HCT116 (cell line): ENCODE results near the gene URI1. TPM values are rescaled to one million over a fixed set of nuclear protein-coding genes. Genes with fewer than 3 reads are reported as not detected.
A peak's percentile ranks its signal among the peaks of the same experiment; 100 is the strongest.

Source experiments
- ATAC-seq: fragments of 200-7000 bp; cut with Tn5 transposase; 2 replicates; pipeline ENCODE4 v1.9.1; 2020; ENCODE audit warnings: mild to moderate bottlenecking, moderate library complexity
- Bru-seq: library from RNA; stranded (reverse); fragments of 400-500 nt; gene quantifications from one replicate; lab custom pipeline; 2021; lab: Mats Ljungman, UMichigan
- BruChase-seq, 2 experiments: library from RNA; stranded (reverse); fragments of 400-500 nt; gene quantifications; one replicate each; lab custom pipeline; 2021; lab: Mats Ljungman, UMichigan
- BruUV-seq: library from RNA; stranded (reverse); fragments of 400-500 nt; replicated peaks from 2 replicates; lab custom pipeline; 2021; lab: Mats Ljungman, UMichigan
- CTCF ChIA-PET: fragments of 300-600 bp; sonication (Branson Sonifier 250); formaldehyde crosslinking; loops from one replicate; lab custom pipeline; 2021; ENCODE audit warnings: antibody characterized with exemption; lab: Charles Lee
- POLR2A ChIA-PET: fragments of 300-600, 350-600 bp; sonication (Branson Sonifier 250); formaldehyde crosslinking; loops from one replicate; lab custom pipeline; 2021; ENCODE audit warnings: antibody characterized with exemption; lab: Charles Lee
- RAD21 ChIA-PET, 2 experiments: fragments of 300-600 bp; sonication (Branson Sonifier 250); formaldehyde crosslinking; loops; one replicate each; lab custom pipeline; 2023; ENCODE audit warnings: low total read pairs in 2 of 2; ENCODE audit not compliant: uncharacterized antibody in 2 of 2, unreplicated experiment in 2 of 2, low non-redundant PET in 1 of 2; lab: Charles Lee
- DNase-seq: peaks from one replicate; pipeline ENCODE4 v3.0.0-alpha.2; 2010; ENCODE audit warnings: low read depth, low spot score
- H2AFZ ChIP-seq: fragments of 200-600 bp; shearing (Covaris generic), sonication (generic); 2 replicates; pipeline ENCODE4 v1.6.1; 2017; ENCODE audit warnings: low read depth, mixed run types, mixed read lengths, antibody characterized with exemption, low read length; ENCODE audit not compliant: poor library complexity, severe bottlenecking
- H3K27ac ChIP-seq: 2 replicates; pipeline ENCODE4 v1.5.1; 2012; ENCODE audit warnings: low read depth, low read length
- H3K27me3 ChIP-seq: fragments of 200-600 bp; sonication (generic); 2 replicates; pipeline ENCODE4 v1.6.1; 2016; ENCODE audit warnings: mixed run types, low read length, mixed read lengths; ENCODE audit not compliant: insufficient read depth
- H3K36me3 ChIP-seq, 2 experiments: fragments of 200-500 bp in 1 of 2; fragments of 200-600 bp in 1 of 2; sonication (Bioruptor generic) in 1 of 2; sonication (generic) in 1 of 2; 2 replicates each; pipeline versions ENCODE4 v1.5.1 to v1.6.1; 2014 to 2016; ENCODE audit warnings: low read length in 2 of 2, inconsistent platforms in 1 of 2, mixed read lengths in 1 of 2, mixed run types in 1 of 2; ENCODE audit not compliant: insufficient read depth in 2 of 2, control insufficient read depth in 1 of 2
- H3K4me1 ChIP-seq, 2 experiments: fragments of 200-600 bp in 1 of 2; sonication (generic) in 1 of 2; 2 replicates each; pipeline versions ENCODE4 v1.5.1 to v1.6.1; 2012 to 2017; ENCODE audit warnings: low read length in 2 of 2, inconsistent platforms in 1 of 2, mild to moderate bottlenecking in 1 of 2, mixed read lengths in 1 of 2, mixed run types in 1 of 2, moderate library complexity in 1 of 2; ENCODE audit not compliant: insufficient read depth in 2 of 2, control insufficient read depth in 1 of 2
- H3K4me2 ChIP-seq: fragments of 200-600 bp; sonication (generic); 2 replicates; pipeline ENCODE4 v1.6.1; 2017; ENCODE audit warnings: mixed run types, low read length, mixed read lengths
- H3K4me3 ChIP-seq, 2 experiments: fragments of 200-600 bp in 1 of 2; sonication (generic) in 1 of 2; replicated peaks in 1 of 2; 2 replicates each; pipeline ENCODE4 v1.5.1; 2011 to 2016; ENCODE audit warnings: low read length in 2 of 2, control low read depth in 1 of 2, low read depth in 1 of 2, mild to moderate bottlenecking in 1 of 2, mixed read lengths in 1 of 2, mixed run types in 1 of 2
- H3K79me2 ChIP-seq: fragments of 200-600 bp; sonication (generic); 2 replicates; pipeline ENCODE4 v1.6.1; 2017; ENCODE audit warnings: mild to moderate bottlenecking, mixed run types, low read length, moderate library complexity, mixed read lengths; ENCODE audit not compliant: insufficient read depth
- H3K9ac ChIP-seq: fragments of 200-600 bp; sonication (generic); 2 replicates; pipeline ENCODE4 v1.6.1; 2016; ENCODE audit warnings: low read length, mixed read lengths
- H3K9me2 ChIP-seq: fragments of 200-600 bp; sonication (generic), shearing (Covaris generic); 2 replicates; pipeline ENCODE4 v1.6.1; 2017; ENCODE audit warnings: mixed run types, mild to moderate bottlenecking, moderate library complexity; ENCODE audit not compliant: insufficient read depth
- H3K9me3 ChIP-seq, 2 experiments: fragments of 200-500 bp in 1 of 2; fragments of 200-600 bp in 1 of 2; sonication (Bioruptor generic) in 1 of 2; sonication (generic) in 1 of 2; 2 replicates each; pipeline ENCODE4 v1.6.1; 2014 to 2017; ENCODE audit warnings: low read length in 2 of 2, mixed read lengths in 2 of 2, inconsistent platforms in 1 of 2, low read depth in 1 of 2, mild to moderate bottlenecking in 1 of 2, mixed run types in 1 of 2, moderate library complexity in 1 of 2; ENCODE audit not compliant: control insufficient read depth in 1 of 2, insufficient read depth in 1 of 2
- H4K20me1 ChIP-seq: fragments of 200-600 bp; sonication (generic), shearing (Covaris generic); 2 replicates; pipeline ENCODE4 v1.6.1; 2017; ENCODE audit warnings: mixed run types, mild to moderate bottlenecking, moderate library complexity; ENCODE audit not compliant: insufficient read depth
- CBX3 ChIP-seq: IDR thresholded peaks from 2 replicates; pipeline ENCODE4 v1.6.1; 2012; ENCODE audit warnings: low read depth
- CEBPB ChIP-seq: IDR thresholded peaks from 2 replicates; pipeline ENCODE4 v1.6.1; 2012; ENCODE audit warnings: low read depth
- FOSL1 ChIP-seq: IDR thresholded peaks from 2 replicates; pipeline ENCODE4 v1.6.1; 2012; ENCODE audit warnings: low read depth
- POLR2A ChIP-seq: IDR thresholded peaks from 2 replicates; pipeline ENCODE4 v1.7.0; 2011; ENCODE audit warnings: borderline replicate concordance; ENCODE audit not compliant: insufficient read depth, insufficient read length; ENCODE audit errors: extremely low read depth
- POLR2AphosphoS5 ChIP-seq: IDR thresholded peaks from 2 replicates; pipeline ENCODE4 v1.6.1; 2011; ENCODE audit warnings: mild to moderate bottlenecking, low read depth, low read length, moderate library complexity
- SIN3A ChIP-seq: IDR thresholded peaks from 2 replicates; pipeline ENCODE4 v1.6.1; 2012; ENCODE audit warnings: low read depth
- SP1 ChIP-seq: IDR thresholded peaks from 2 replicates; pipeline ENCODE4 v1.6.1; 2012; ENCODE audit warnings: low read depth
- TCF7L2 ChIP-seq: IDR thresholded peaks from 2 replicates; pipeline ENCODE4 v1.7.0; 2011; ENCODE audit warnings: borderline replicate concordance, inconsistent platforms; ENCODE audit not compliant: insufficient read depth, insufficient read length; ENCODE audit errors: extremely low read depth
- ZFX ChIP-seq: fragments of 450-650 bp; IDR thresholded peaks from 2 replicates; pipeline ENCODE4 v1.6.1; 2017
- ZNF274 ChIP-seq: fragments of 200-500 bp; sonication (Bioruptor generic); IDR thresholded peaks from 2 replicates; pipeline ENCODE4 v1.6.1; 2014; ENCODE audit warnings: mild to moderate bottlenecking, low read depth, low read length, inconsistent platforms
- intact Hi-C: fragments of 100-400 bp; cut with micrococcal nuclease; formaldehyde crosslinking; loops from 2 replicates; pipeline ENCODE4 v1.10.0; 2022
- long read RNA-seq: library from polyadenylated mRNA; unstranded; transcript quantifications from one replicate; pipeline ENCODE4 v2.0.0, GENCODE V29; 2021; ENCODE audit not compliant: unreplicated experiment
- polyA plus RNA-seq: library from polyadenylated mRNA; unstranded; fragments of >200 nt; gene quantifications from 2 replicates; pipeline ENCODE4 v1.2.1, GENCODE V29; 2012; ENCODE audit warnings: missing spikeins
- total RNA-seq: library from RNA; stranded (reverse); gene quantifications from one replicate; pipeline ENCODE4 v1.2.1, GENCODE V29; 2021; ENCODE audit not compliant: unreplicated experiment
- TF ChIP-seq, protein P1 (sequence below): IDR thresholded peaks from 2 replicates; pipeline ENCODE4 v1.6.1; 2012
- TF ChIP-seq, protein P2 (sequence below): IDR thresholded peaks from 2 replicates; pipeline ENCODE4 v1.6.1; 2012

URI1 gene, protein sequence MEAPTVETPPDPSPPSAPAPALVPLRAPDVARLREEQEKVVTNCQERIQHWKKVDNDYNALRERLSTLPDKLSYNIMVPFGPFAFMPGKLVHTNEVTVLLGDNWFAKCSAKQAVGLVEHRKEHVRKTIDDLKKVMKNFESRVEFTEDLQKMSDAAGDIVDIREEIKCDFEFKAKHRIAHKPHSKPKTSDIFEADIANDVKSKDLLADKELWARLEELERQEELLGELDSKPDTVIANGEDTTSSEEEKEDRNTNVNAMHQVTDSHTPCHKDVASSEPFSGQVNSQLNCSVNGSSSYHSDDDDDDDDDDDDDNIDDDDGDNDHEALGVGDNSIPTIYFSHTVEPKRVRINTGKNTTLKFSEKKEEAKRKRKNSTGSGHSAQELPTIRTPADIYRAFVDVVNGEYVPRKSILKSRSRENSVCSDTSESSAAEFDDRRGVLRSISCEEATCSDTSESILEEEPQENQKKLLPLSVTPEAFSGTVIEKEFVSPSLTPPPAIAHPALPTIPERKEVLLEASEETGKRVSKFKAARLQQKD
- total RNA-seq (51.4 TPM), Bru-seq, nascent RNA (percentile 88 among the genes with signal in this experiment), BruChase-seq, experiment 1, labeled RNA remaining after a 6-hour chase (percentile 82 among the genes with signal in this experiment), BruChase-seq, experiment 2, labeled RNA remaining after a 2-hour chase (percentile 86 among the genes with signal in this experiment)
- polyA plus RNA-seq = 35.2 and 38.8 TPM in 2 replicates
- long read RNA-seq, transcript URI1-202 (11 exons, 3,444 nt) = major isoform, 32 of 96 reads
- long read RNA-seq, transcript URI1-206 (10 exons, 2,495 nt) = minor isoform, 16 of 96 reads
- long read RNA-seq, partial matches to known transcripts = 27 of 96 reads
- long read RNA-seq, other reads (novel, unspliced or antisense) = 21 of 96 reads

DNA sequence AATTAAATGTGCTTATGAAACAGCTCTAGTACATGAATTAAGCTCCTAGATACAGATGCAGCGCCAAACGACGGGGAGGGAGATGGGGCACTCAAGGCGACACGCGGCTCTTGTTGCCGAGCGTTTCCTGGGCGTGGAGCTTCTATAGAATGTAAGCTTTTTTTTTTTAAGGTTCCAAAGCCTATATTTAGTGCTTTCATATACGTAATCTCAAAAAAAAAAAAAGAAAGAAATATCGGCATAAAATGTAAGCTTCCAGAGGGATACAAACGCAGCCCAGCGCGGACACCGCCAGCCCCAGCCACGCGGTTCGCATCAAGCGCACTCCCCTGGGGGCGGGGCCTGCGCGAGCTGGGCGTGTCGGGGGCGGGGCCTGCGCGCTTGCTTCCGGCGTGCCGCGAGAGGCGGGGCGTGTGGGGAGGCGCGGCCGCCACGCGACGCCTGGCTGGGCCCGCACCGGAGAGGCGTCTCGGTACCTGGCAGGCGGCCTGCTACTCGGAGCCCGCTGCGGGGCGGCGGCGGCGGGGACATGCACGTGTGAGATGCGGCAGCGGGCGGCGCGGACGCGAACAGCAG lies at the start of gene URI1:
Gene URI1, plus strand, starts transcription at position 412 of the 576 bp plus-strand sequence. CDS start 309 bp downstream, outside the sequence.
- peak within 1 kb of the TSS; percentile 63 for H3K27ac ChIP-seq
- ATAC-seq (peak; percentile 90), DNase-seq (peak; percentile 61)
- intact Hi-C loops = no loop called here
- H3K36me3 ChIP-seq = no peaks in the 10 kb centered on the region
- peak within 1 kb of the TSS; percentile 89 for H3K9ac ChIP-seq
- POLR2A ChIA-PET = interaction anchor here (0.7 to 1.1 kb wide), 2 partner anchors 27 to 35 kb away, joined by 3 to 4 read pairs; no protein-coding TSS in a partner anchor
- H4K20me1 ChIP-seq = peaks cover 22% of the 10 kb centered on the region; the same call in 1 of the 2 replicates
- no TSS peak for BruUV-seq
- no peaks in the 10 kb centered on the region for H3K9me3 ChIP-seq
- CTCF ChIA-PET = no interaction called here
- H3K27me3 ChIP-seq = no peaks in the 10 kb centered on the region
- H3K4me1 ChIP-seq = peaks cover 6 to 21% of the 10 kb centered on the region in 2 experiments; a peak in 3 of 4 replicates
- peak within 1 kb of the TSS; percentile 94 for H2AFZ ChIP-seq
- TF ChIP-seq POLR2AphosphoS5 = no peak; the same call in 1 of the 2 replicates
- TF ChIP-seq SIN3A = peak; percentile 21; the same call in 1 of the 2 replicates
- TF ChIP-seq, protein P1, sequence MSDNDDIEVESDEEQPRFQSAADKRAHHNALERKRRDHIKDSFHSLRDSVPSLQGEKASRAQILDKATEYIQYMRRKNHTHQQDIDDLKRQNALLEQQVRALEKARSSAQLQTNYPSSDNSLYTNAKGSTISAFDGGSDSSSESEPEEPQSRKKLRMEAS = peak; percentile 93
- TF ChIP-seq, protein P2, sequence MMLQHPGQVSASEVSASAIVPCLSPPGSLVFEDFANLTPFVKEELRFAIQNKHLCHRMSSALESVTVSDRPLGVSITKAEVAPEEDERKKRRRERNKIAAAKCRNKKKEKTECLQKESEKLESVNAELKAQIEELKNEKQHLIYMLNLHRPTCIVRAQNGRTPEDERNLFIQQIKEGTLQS = no peak
- TF ChIP-seq CEBPB = no peak
- TF ChIP-seq FOSL1 = no peak
- no peak for TF ChIP-seq TCF7L2
- peak; percentile 79 for TF ChIP-seq POLR2A
- TF ChIP-seq ZFX = no peak
- TF ChIP-seq SP1 = peak; percentile 49
- TF ChIP-seq CBX3 = no peak; the same call in 1 of the 2 replicates
- no peak for TF ChIP-seq ZNF274
- H3K9me2 ChIP-seq = no peaks in the 10 kb centered on the region
- peak within 1 kb of the TSS; percentile 95 for H3K4me2 ChIP-seq
- peak within 1 kb of the TSS; percentile 87 to 91 for H3K4me3 ChIP-seq
- peaks cover 43% of the 10 kb centered on the region for H3K79me2 ChIP-seq
- RAD21 ChIA-PET = no interaction called here
